DND-41 (cell line): Measurements from ENCODE around the gene TNIK.

Experiments used
- ATAC-seq: fragments of 200-7000 bp; cut with Tn5 transposase; 3 replicates; pipeline ENCODE4 v1.9.1; 2021; ENCODE audit warnings: low read depth; ENCODE audit not compliant: insufficient read depth
- DNase-seq: peaks from one replicate; pipeline ENCODE4 v3.0.0-alpha.2; 2020
- H2AFZ ChIP-seq: 2 replicates; pipeline ENCODE4 v1.6.0; 2012; ENCODE audit warnings: low read depth, low read length
- H3K27ac ChIP-seq: 2 replicates; pipeline ENCODE4 v1.5.1; 2012; ENCODE audit warnings: low read length, inconsistent platforms
- H3K27me3 ChIP-seq: fragments of 200-600 bp; sonication (generic); 2 replicates; pipeline ENCODE4 v1.6.0; 2012; ENCODE audit warnings: low read length, mild to moderate bottlenecking, inconsistent platforms; ENCODE audit not compliant: insufficient read depth, poor library complexity
- H3K36me3 ChIP-seq: 2 replicates; pipeline ENCODE4 v1.5.1; 2012; ENCODE audit warnings: low read length, inconsistent platforms; ENCODE audit not compliant: insufficient read depth
- H3K4me1 ChIP-seq: 2 replicates; pipeline ENCODE4 v1.5.1; 2012; ENCODE audit warnings: mild to moderate bottlenecking, low read length; ENCODE audit not compliant: insufficient read depth
- H3K4me2 ChIP-seq: 2 replicates; pipeline ENCODE4 v1.6.0; 2012; ENCODE audit warnings: mild to moderate bottlenecking, moderate library complexity, low read length, inconsistent platforms; ENCODE audit not compliant: insufficient read depth
- H3K4me3 ChIP-seq, 2 experiments: fragments of 200-600 bp in 1 of 2; shearing (Covaris generic) in 1 of 2; 2 replicates each; pipeline ENCODE4 v1.5.1; 2012 to 2016; ENCODE audit warnings: inconsistent platforms in 2 of 2, low read length in 2 of 2, mild to moderate bottlenecking in 2 of 2, low read depth in 1 of 2, moderate library complexity in 1 of 2
- H3K79me2 ChIP-seq: 2 replicates; pipeline ENCODE4 v1.6.0; 2012; ENCODE audit warnings: low read length, inconsistent platforms; ENCODE audit not compliant: insufficient read depth
- H3K9ac ChIP-seq: 2 replicates; pipeline ENCODE4 v1.6.0; 2012; ENCODE audit warnings: low read depth, mild to moderate bottlenecking, inconsistent platforms, low read length, moderate library complexity
- H3K9me3 ChIP-seq: 2 replicates; pipeline ENCODE4 v1.5.1; 2012; ENCODE audit warnings: low read length, moderate library complexity, mild to moderate bottlenecking, inconsistent platforms; ENCODE audit not compliant: insufficient read depth, severe bottlenecking
- H4K20me1 ChIP-seq: 2 replicates; pipeline ENCODE4 v1.6.0; 2012; ENCODE audit warnings: low read length; ENCODE audit not compliant: insufficient read depth
- CTCF ChIP-seq: IDR thresholded peaks from 2 replicates; pipeline ENCODE4 v1.5.1; 2012; ENCODE audit warnings: borderline replicate concordance, low read length, moderate library complexity, mild to moderate bottlenecking; ENCODE audit not compliant: poor library complexity, severe bottlenecking; ENCODE audit errors: extremely low read depth
- EZH2 ChIP-seq: IDR thresholded peaks from 3 replicates; pipeline ENCODE4 v1.6.1; 2012; ENCODE audit warnings: borderline replicate concordance, low read depth, mild to moderate bottlenecking, moderate library complexity, low read length, inconsistent platforms; ENCODE audit not compliant: severe bottlenecking

The TNIK gene

GRCh38 chr3:171481011-171481410, 20.8 kb upstream of the TNIK start:
- H2AFZ ChIP-seq, result no peak overlapping the region
- H3K27ac ChIP-seq, result no peak overlapping the region
- TF ChIP-seq EZH2 (no peak), CTCF (no peak)
- H3K9ac ChIP-seq, result no peak overlapping the region
- DNase-seq, result no peak
- H3K4me2 ChIP-seq, result no peak overlapping the region
- H3K27me3 ChIP-seq, result no peaks in the 10 kb centered on the region
- no peaks in the 10 kb centered on the region for H3K36me3 ChIP-seq
- no peaks in the 10 kb centered on the region for H4K20me1 ChIP-seq
- no peak overlapping the region for H3K4me3 ChIP-seq
- ATAC-seq, result no peak
- no peaks in the 10 kb centered on the region for H3K4me1 ChIP-seq
- no peaks in the 10 kb centered on the region for H3K79me2 ChIP-seq
- no peaks in the 10 kb centered on the region for H3K9me3 ChIP-seq

- Histone ChIP-seq H3K36me3 (no peaks in the 10 kb centered on the region), H2AFZ (no peak overlapping the region), H3K27me3 (no peaks in the 10 kb centered on the region), H3K79me2 (no peaks in the 10 kb centered on the region), H3K9ac (no peak overlapping the region), H3K9me3 (no peaks in the 10 kb centered on the region), H3K4me2 (no peak overlapping the region), H4K20me1 (no peaks in the 10 kb centered on the region), H3K27ac (no peak overlapping the region), H3K4me1 (no peaks in the 10 kb centered on the region), H3K4me3 (no peak overlapping the region)
- TF ChIP-seq EZH2, result no peak
- TF ChIP-seq CTCF, result no peak
- no peak for ATAC-seq
- no peak for DNase-seq
Observed at GRCh38 chr3:171480526-171480925, 20.3 kb upstream of the TNIK start.

GRCh38 chr3:171476532-171477102, 16.4 kb upstream of the TNIK start:
- TF ChIP-seq CTCF (no peak), EZH2 (no peak)
- no peak overlapping the region for H3K9ac ChIP-seq
- ATAC-seq (no peak), DNase-seq (no peak)
- H3K4me2 ChIP-seq, result no peak overlapping the region
- H3K27ac ChIP-seq, result no peak overlapping the region
- no peaks in the 10 kb centered on the region for H3K9me3 ChIP-seq
- H3K4me3 ChIP-seq, result no peak overlapping the region
- H3K36me3 ChIP-seq, result no peaks in the 10 kb centered on the region
- no peaks in the 10 kb centered on the region for H3K4me1 ChIP-seq
- no peak overlapping the region for H2AFZ ChIP-seq
- H3K27me3 ChIP-seq, result no peaks in the 10 kb centered on the region
- H3K79me2 ChIP-seq, result no peaks in the 10 kb centered on the region
- no peaks in the 10 kb centered on the region for H4K20me1 ChIP-seq

GRCh38 chr3:171472552-171472951, 12.3 kb upstream of the TNIK start:
- TF ChIP-seq EZH2, result no peak
- no peak for TF ChIP-seq CTCF

More at GRCh38 chr3:171472552-171472951, 12.3 kb upstream of the TNIK start:
- DNase-seq (no peak), ATAC-seq (no peak)
- H3K4me2 ChIP-seq, result no peak overlapping the region
- no peak overlapping the region for H3K4me3 ChIP-seq
- H4K20me1 ChIP-seq, result no peaks in the 10 kb centered on the region
- H3K9me3 ChIP-seq, result no peaks in the 10 kb centered on the region
- H3K36me3 ChIP-seq, result no peaks in the 10 kb centered on the region
- H3K27me3 ChIP-seq, result no peaks in the 10 kb centered on the region
- H3K9ac ChIP-seq, result no peak overlapping the region
- no peak overlapping the region for H2AFZ ChIP-seq
- H3K4me1 ChIP-seq, result no peaks in the 10 kb centered on the region
- no peaks in the 10 kb centered on the region for H3K79me2 ChIP-seq
- no peak overlapping the region for H3K27ac ChIP-seq
